Mesenchymal stem cell (in vitro differentiated cells and primary cell): ENCODE results near the gene TLL1.

Experiments
- DNase-seq: peaks from one replicate; pipeline ENCODE4 v3.0.0-alpha.2; 2013
- H2AFZ ChIP-seq: one replicate; pipeline ENCODE4 v1.6.1; 2013; ENCODE audit warnings: low read depth, mild to moderate bottlenecking, control low read depth, inconsistent platforms, low read length, moderate library complexity
- H2AK5ac ChIP-seq: 2 replicates; pipeline ENCODE4 v1.6.1; 2013; ENCODE audit warnings: low read length, moderate library complexity, mild to moderate bottlenecking, inconsistent platforms; ENCODE audit not compliant: severe bottlenecking
- H2BK120ac ChIP-seq: one replicate; pipeline ENCODE4 v1.6.1; 2013; ENCODE audit warnings: low read depth, mild to moderate bottlenecking, inconsistent platforms, low read length, moderate library complexity
- H2BK12ac ChIP-seq, 2 experiments: one replicate each; pipeline ENCODE4 v1.6.1; 2013; ENCODE audit warnings: inconsistent platforms in 2 of 2, low read length in 2 of 2, mild to moderate bottlenecking in 2 of 2, moderate library complexity in 2 of 2, control low read depth in 1 of 2
- H2BK15ac ChIP-seq: one replicate; pipeline ENCODE4 v1.6.1; 2013; ENCODE audit warnings: mild to moderate bottlenecking, low read depth, inconsistent platforms; ENCODE audit not compliant: poor library complexity, severe bottlenecking
- H2BK5ac ChIP-seq: 2 replicates; pipeline ENCODE4 v1.6.1; 2013; ENCODE audit warnings: low read depth, mild to moderate bottlenecking, low read length, control low read depth, inconsistent platforms; ENCODE audit not compliant: poor library complexity, severe bottlenecking
- H3K14ac ChIP-seq, 2 experiments: one replicate each; pipeline ENCODE4 v1.6.1; 2013; ENCODE audit warnings: inconsistent platforms in 2 of 2, low read length in 2 of 2, control low read depth in 1 of 2, mild to moderate bottlenecking in 1 of 2, moderate library complexity in 1 of 2
- H3K18ac ChIP-seq, 2 experiments: one replicate each; pipeline ENCODE4 v1.6.1; 2013; ENCODE audit warnings: inconsistent platforms in 2 of 2, low read length in 2 of 2, control low read depth in 1 of 2, low read depth in 1 of 2, mild to moderate bottlenecking in 1 of 2
- H3K23ac ChIP-seq, 2 experiments: one replicate each; pipeline ENCODE4 v1.6.1; 2013; ENCODE audit warnings: inconsistent platforms in 2 of 2, low read length in 2 of 2, mild to moderate bottlenecking in 2 of 2, moderate library complexity in 2 of 2, control low read depth in 1 of 2
- H3K27ac ChIP-seq: 2 replicates; pipeline ENCODE4 v1.5.1; 2013; ENCODE audit warnings: mild to moderate bottlenecking, moderate library complexity, low read length, control low read depth, inconsistent platforms; ENCODE audit not compliant: poor library complexity, severe bottlenecking
- H3K27me3 ChIP-seq, 2 experiments: 2 replicates each; pipeline versions ENCODE4 v1.6.1 to v1.7.0; 2013; ENCODE audit warnings: low read length in 2 of 2, mild to moderate bottlenecking in 2 of 2, moderate library complexity in 2 of 2, control low read depth in 1 of 2, inconsistent platforms in 1 of 2; ENCODE audit not compliant: control insufficient read depth in 1 of 2, insufficient read depth in 1 of 2
- H3K36me3 ChIP-seq, 2 experiments: 2 replicates each; pipeline versions ENCODE4 v1.6.1 to v1.7.0; 2013; ENCODE audit warnings: low read length in 2 of 2, control low read depth in 1 of 2, inconsistent platforms in 1 of 2, low read depth in 1 of 2, mild to moderate bottlenecking in 1 of 2; ENCODE audit not compliant: insufficient read depth in 2 of 2, control insufficient read depth in 1 of 2
- H3K4ac ChIP-seq, 2 experiments: one replicate each; pipeline ENCODE4 v1.6.1; 2013; ENCODE audit warnings: inconsistent platforms in 2 of 2, low read length in 2 of 2, mild to moderate bottlenecking in 2 of 2, moderate library complexity in 2 of 2, control low read depth in 1 of 2, low read depth in 1 of 2
- H3K4me1 ChIP-seq: 2 replicates; pipeline ENCODE4 v1.6.1; 2013; ENCODE audit warnings: low read depth, low read length, control low read depth; ENCODE audit not compliant: control insufficient read depth, insufficient read depth
- H3K4me2 ChIP-seq: 2 replicates; pipeline ENCODE4 v1.6.1; 2013; ENCODE audit warnings: low read length, mild to moderate bottlenecking, inconsistent platforms; ENCODE audit not compliant: poor library complexity, severe bottlenecking
- H3K4me3 ChIP-seq, 2 experiments: 2 replicates each; pipeline versions ENCODE4 v1.5.1 to v1.7.0; 2013; ENCODE audit warnings: low read length in 2 of 2, mild to moderate bottlenecking in 2 of 2, control low read depth in 1 of 2, low read depth in 1 of 2; ENCODE audit not compliant: insufficient read depth in 1 of 2
- H3K79me1 ChIP-seq: replicated peaks from 2 replicates; pipeline ENCODE4 v1.6.1; 2013; ENCODE audit warnings: mild to moderate bottlenecking, control low read depth, low read length, inconsistent platforms; ENCODE audit not compliant: poor library complexity, severe bottlenecking
- H3K9ac ChIP-seq: 2 replicates; pipeline ENCODE4 v1.7.0; 2013; ENCODE audit warnings: mild to moderate bottlenecking, low read length, moderate library complexity
- H3K9me3 ChIP-seq: 2 replicates; pipeline ENCODE4 v1.7.0; 2013; ENCODE audit warnings: mild to moderate bottlenecking, low read length; ENCODE audit not compliant: control insufficient read depth
- H4K8ac ChIP-seq: one replicate; pipeline ENCODE4 v1.6.1; 2013; ENCODE audit warnings: inconsistent platforms, mild to moderate bottlenecking, low read length, moderate library complexity
- H4K91ac ChIP-seq: one replicate; pipeline ENCODE4 v1.6.1; 2013; ENCODE audit warnings: mild to moderate bottlenecking, low read length, inconsistent platforms
- WGBS: methylation state at CpG from one replicate; pipeline ENCODE4 v1.1.7; 2013; ENCODE audit warnings: mixed read lengths; 5-methylcytosine and 5-hydroxymethylcytosine counted together

TLL1 gene

GRCh38 chr4:165879641-165880040 lies 6.6 kb downstream of the TLL1 start:
- no peaks in the 10 kb centered on the region for H3K9me3 ChIP-seq
- H3K14ac ChIP-seq = no peak overlapping the region
- 92% methylated on average over 2 of the region's 3 CpGs for WGBS
- no peak overlapping the region for H3K18ac ChIP-seq
- H2AFZ ChIP-seq = no peak overlapping the region
- no peak overlapping the region for H2BK120ac ChIP-seq
- peaks cover 4% of the 10 kb centered on the region for H3K4me1 ChIP-seq
- DNase-seq = no peak
- no peak overlapping the region for H3K4me2 ChIP-seq
- H4K91ac ChIP-seq = no peak overlapping the region
- no peaks in the 10 kb centered on the region for H3K36me3 ChIP-seq
- H2BK5ac ChIP-seq = no peak overlapping the region
- no peak overlapping the region for H3K27ac ChIP-seq
- H3K4me3 ChIP-seq = no peak overlapping the region
- H2BK12ac ChIP-seq = no peak overlapping the region
- H4K8ac ChIP-seq = no peak overlapping the region
- H3K27me3 ChIP-seq = peaks cover 0 to 20% of the 10 kb centered on the region in 2 experiments
- no peaks in the 10 kb centered on the region for H3K79me1 ChIP-seq
- H2AK5ac ChIP-seq = no peak overlapping the region
- H2BK15ac ChIP-seq = no peak overlapping the region
- H3K4ac ChIP-seq = no peak overlapping the region
- no peak overlapping the region for H3K23ac ChIP-seq
- H3K9ac ChIP-seq = no peak overlapping the region

GRCh38 chr4:165894159-165894558 lies 21.1 kb downstream of the TLL1 start:
- H3K9me3 ChIP-seq = peaks cover 23% of the 10 kb centered on the region
- no peak overlapping the region for H3K4me3 ChIP-seq
- H2AK5ac ChIP-seq = no peak overlapping the region
- H3K4me1 ChIP-seq = no peaks in the 10 kb centered on the region
- H3K18ac ChIP-seq = no peak overlapping the region
- no peak overlapping the region for H4K8ac ChIP-seq
- no peak overlapping the region for H3K23ac ChIP-seq
- no peak overlapping the region for H2BK120ac ChIP-seq
- H2BK15ac ChIP-seq = no peak overlapping the region
- no peak overlapping the region for H3K27ac ChIP-seq
- H3K27me3 ChIP-seq = no peaks in the 10 kb centered on the region
- no peak overlapping the region for H3K14ac ChIP-seq
- WGBS = no CpG with 5 or more reads among the region's 1 CpG
- H4K91ac ChIP-seq = no peak overlapping the region
- H3K9ac ChIP-seq = no peak overlapping the region
- no peak overlapping the region for H3K4ac ChIP-seq
- peaks cover 0 to 3% of the 10 kb centered on the region in 2 experiments for H3K36me3 ChIP-seq
- no peak overlapping the region for H2AFZ ChIP-seq
- no peak overlapping the region for H2BK5ac ChIP-seq
- peaks cover 3% of the 10 kb centered on the region for H3K79me1 ChIP-seq
- DNase-seq = no peak
- H2BK12ac ChIP-seq = no peak overlapping the region
- H3K4me2 ChIP-seq = no peak overlapping the region

GRCh38 chr4:165905405-165906027 lies 32.5 kb downstream of the TLL1 start:
- H3K9me3 ChIP-seq = no peaks in the 10 kb centered on the region
- H2BK12ac ChIP-seq = no peak overlapping the region
- no peak overlapping the region for H3K9ac ChIP-seq
- H3K14ac ChIP-seq = no peak overlapping the region
- no peak overlapping the region for H2BK5ac ChIP-seq
- H3K27ac ChIP-seq = no peak overlapping the region
- no peak overlapping the region for H4K91ac ChIP-seq
- DNase-seq = no peak
- H3K27me3 ChIP-seq = no peaks in the 10 kb centered on the region
- H2BK15ac ChIP-seq = no peak overlapping the region
- no peak overlapping the region for H2BK120ac ChIP-seq
- H2AFZ ChIP-seq = peak overlapping the region; percentile 14
- H3K4me3 ChIP-seq = no peak overlapping the region
- no peak overlapping the region for H3K18ac ChIP-seq
- no peaks in the 10 kb centered on the region for H3K4me1 ChIP-seq
- no peaks in the 10 kb centered on the region for H3K79me1 ChIP-seq
- H3K23ac ChIP-seq = no peak overlapping the region
- H4K8ac ChIP-seq = no peak overlapping the region
- no peak overlapping the region for H3K4ac ChIP-seq
- no peak overlapping the region for H2AK5ac ChIP-seq
- 72% methylated on average over 2 of the region's 6 CpGs for WGBS
- no peak overlapping the region for H3K4me2 ChIP-seq
- H3K36me3 ChIP-seq = no peaks in the 10 kb centered on the region

GRCh38 chr4:165906272-165906671 lies 33.2 kb downstream of the TLL1 start:
- H3K23ac ChIP-seq = no peak overlapping the region
- H2BK5ac ChIP-seq = no peak overlapping the region
- H2AFZ ChIP-seq = no peak overlapping the region
- no peaks in the 10 kb centered on the region for H3K9me3 ChIP-seq
- H3K4me3 ChIP-seq = no peak overlapping the region
- no peak overlapping the region for H2AK5ac ChIP-seq
- H3K14ac ChIP-seq = no peak overlapping the region
- H4K91ac ChIP-seq = no peak overlapping the region
- H3K79me1 ChIP-seq = no peaks in the 10 kb centered on the region
- no peaks in the 10 kb centered on the region for H3K36me3 ChIP-seq
- WGBS = no CpG with 5 or more reads among the region's 1 CpG
- H3K9ac ChIP-seq = no peak overlapping the region
- no peak overlapping the region for H2BK15ac ChIP-seq
- H2BK120ac ChIP-seq = no peak overlapping the region
- no peak overlapping the region for H3K27ac ChIP-seq
- no peaks in the 10 kb centered on the region for H3K27me3 ChIP-seq
- H3K4me1 ChIP-seq = no peaks in the 10 kb centered on the region
- H3K4me2 ChIP-seq = no peak overlapping the region
- no peak overlapping the region for H3K18ac ChIP-seq
- H4K8ac ChIP-seq = no peak overlapping the region
- no peak for DNase-seq
- no peak overlapping the region for H2BK12ac ChIP-seq
- H3K4ac ChIP-seq = no peak overlapping the region
